K562 (cell line): ENCODE data around the gene PPM1G. TPM values are rescaled to one million over a fixed set of nuclear protein-coding genes. Genes with fewer than 3 reads are reported as not detected.

Source experiments
- AFF1 ChIP-seq, 2 experiments: fragments of 450-650 bp; IDR thresholded peaks; 2 replicates each; pipeline ENCODE4 v1.6.1; 2018; ENCODE audit warnings: mild to moderate bottlenecking in 2 of 2, low read depth in 1 of 2; ENCODE audit not compliant: partially characterized antibody in 2 of 2
- BDP1 ChIP-seq: IDR thresholded peaks from 3 replicates; pipeline ENCODE4 v1.6.1; 2011; ENCODE audit not compliant: insufficient read length, insufficient read depth
- BMI1 ChIP-seq: fragments of 150-350 bp; IDR thresholded peaks from 2 replicates; pipeline ENCODE4 v1.6.1; 2014; ENCODE audit warnings: low read length
- CBX5 ChIP-seq: IDR thresholded peaks from 2 replicates; pipeline ENCODE4 v1.6.1; 2014; ENCODE audit warnings: low read depth, borderline replicate concordance
- CXXC5 ChIP-seq: fragments of 250-450 bp; sonication (Bioruptor Pico); IDR thresholded peaks from 2 replicates; pipeline ENCODE4 v1.8.0; 2022; ENCODE audit warnings: inconsistent platforms, mild to moderate bottlenecking, moderate library complexity
- E2F6 ChIP-seq, 2 experiments: IDR thresholded peaks; 2 replicates each; pipeline ENCODE4 v1.6.1; 2011; ENCODE audit warnings: borderline replicate concordance in 1 of 2, control low read depth in 1 of 2, low read depth in 1 of 2, low read length in 1 of 2, mild to moderate bottlenecking in 1 of 2, mixed read lengths in 1 of 2, moderate library complexity in 1 of 2; ENCODE audit not compliant: insufficient read depth in 1 of 2, insufficient read length in 1 of 2, poor library complexity in 1 of 2, severe bottlenecking in 1 of 2; ENCODE audit errors: extremely low read depth in 1 of 2
- HDAC1 ChIP-seq, 2 experiments: fragments of 450-650 bp; IDR thresholded peaks; 2 replicates each; pipeline ENCODE4 v1.6.1; 2016 to 2017; ENCODE audit warnings: inconsistent platforms in 1 of 2, mild to moderate bottlenecking in 1 of 2, moderate library complexity in 1 of 2
- HEY1 ChIP-seq: fragments of 250-450 bp; sonication (Bioruptor Pico); IDR thresholded peaks from 2 replicates; pipeline ENCODE4 v1.5.0; 2020; ENCODE audit warnings: mild to moderate bottlenecking, moderate library complexity, borderline replicate concordance
- HNRNPUL1 ChIP-seq: fragments of 200-400 bp; formaldehyde crosslinking; IDR thresholded peaks from 2 replicates; pipeline ENCODE4 v1.6.1; 2017; ENCODE audit warnings: low read length
- PTRF ChIP-seq: fragments of 450-650 bp; IDR thresholded peaks from 2 replicates; pipeline ENCODE4 v1.6.1; 2016; ENCODE audit warnings: mild to moderate bottlenecking, missing genetic modification characterization, missing compliant biosample characterization
- RBBP5 ChIP-seq: fragments of 200-600 bp; sonication (generic); IDR thresholded peaks from 2 replicates; pipeline ENCODE4 v1.6.1; 2012; ENCODE audit warnings: borderline replicate concordance, mild to moderate bottlenecking, low read length, control low read depth, inconsistent platforms; ENCODE audit not compliant: insufficient read depth, poor library complexity, severe bottlenecking
- SFPQ ChIP-seq: fragments of 200-400 bp; formaldehyde crosslinking; IDR thresholded peaks from 2 replicates; pipeline ENCODE4 v1.6.1; 2017; ENCODE audit warnings: mild to moderate bottlenecking, low read depth, low read length, moderate library complexity
- SRSF3 ChIP-seq: fragments of 200-400 bp; formaldehyde crosslinking; IDR thresholded peaks from 2 replicates; pipeline ENCODE4 v1.6.1; 2016; ENCODE audit warnings: mild to moderate bottlenecking, low read length, moderate library complexity; ENCODE audit not compliant: insufficient read depth
- ZNF592 ChIP-seq: fragments of 450-650 bp; IDR thresholded peaks from 2 replicates; pipeline ENCODE4 v1.6.1; 2017; ENCODE audit warnings: antibody characterized with exemption, mild to moderate bottlenecking
- polyA plus RNA-seq, 8 experiments: library from polyadenylated mRNA; depleted of rRNA in 4 of 8; stranded (reverse) in 5 of 8; unstranded in 3 of 8; fragments of >200 nt; fragmentation: Nextera tagmentation in 2 of 8; fragmentation: Illumina TruSeq in 1 of 8; extraction: Ambion mirVana in 2 of 8; extraction: Trizol in 1 of 8; gene quantifications; 2 replicates each; pipeline versions ENCODE4 v1.2.1 to v1.2.3, GENCODE V29; 2011 to 2014; ENCODE audit warnings: inconsistent platforms in 1 of 8, missing spikeins in 1 of 8
- total RNA-seq, 7 experiments: library from RNA; depleted of rRNA in 6 of 7; stranded (reverse); fragments of >200 nt in 6 of 7; fragmentation: Illumina TruSeq in 2 of 7; extraction: Trizol in 2 of 7; gene quantifications; 2 replicates each; pipeline versions ENCODE4 v1.2.1 to v1.2.3, GENCODE V29; 2011 to 2021; ENCODE audit warnings: low replicate concordance in 1 of 7

The PPM1G gene
- total and polyA plus RNA-seq, 9 of the 15 experiments (the other 6 are each of a cell fraction or from before 2014, with no cell fraction given), result 61.7 to 230 (median 153) TPM

GRCh38 chr2:27356382-27357181 lies 52.8 kb downstream of the PPM1G start, which contains the start of gene GTF3C2 (continued):
- no peak for TF ChIP-seq PTRF (tag)
- TF ChIP-seq E2F6 (IDR thresholded peaks at IDR 0.05; ENCODE audit: borderline replicate concordance in 1 of 2, extremely low read depth in 1 of 2, insufficient read depth in 1 of 2, insufficient read length in 1 of 2, low read depth in 1 of 2, low read length in 1 of 2, poor library complexity in 1 of 2, severe bottlenecking in 1 of 2), result peak; percentile 55 to 63
- peak; percentile 77 for TF ChIP-seq ZNF592
- TF ChIP-seq SFPQ, result no peak
- no peak for TF ChIP-seq CBX5
- no peak for TF ChIP-seq BDP1
- TF ChIP-seq HEY1 (CRISPR knock-in tag), result no peak
- TF ChIP-seq HDAC1 (IDR thresholded peaks at IDR 0.05), result peak in 1 of 2 experiments; percentile 89; a peak in 2 of 4 replicates
- 0 out of 2 replicates have a peak, but pooled peaks have one; percentile 38 for TF ChIP-seq BMI1
- TF ChIP-seq RBBP5, result peak; percentile 86
- TF ChIP-seq HNRNPUL1, result no peak
- peak; percentile 75; the same call in 1 of the 2 replicates for TF ChIP-seq SRSF3
- peak; percentile 80 for TF ChIP-seq CXXC5
- TF ChIP-seq AFF1 (IDR thresholded peaks at IDR 0.05; ENCODE audit: low read depth in 1 of 2, partially characterized antibody in 2 of 2), result peak; percentile 71 to 95
